Epithelial cell of proximal tubule (primary cell): ENCODE data around the gene CPA5. TPM values are rescaled to one million over a fixed set of nuclear protein-coding genes. Genes with fewer than 3 reads are reported as not detected.
A peak's percentile ranks its signal among the peaks of the same experiment; 100 is the strongest.

Source experiments
- DNase-seq: peaks from one replicate; pipeline ENCODE4 v3.0.0-alpha.2; 2011; ENCODE audit warnings: low read depth
- H3K4me3 ChIP-seq: 2 replicates; pipeline ENCODE4 v1.5.1; 2011; ENCODE audit warnings: low read depth, mild to moderate bottlenecking, low read length
- CTCF ChIP-seq: conservative IDR thresholded peaks from 2 replicates; pipeline ENCODE4 v1.5.1; 2012; ENCODE audit warnings: low read depth, mild to moderate bottlenecking, low read length
- total RNA-seq: library from RNA; depleted of rRNA; stranded (reverse); fragments of >200 nt; gene quantifications from 2 replicates; pipeline ENCODE4 v1.2.3, GENCODE V29; 2015

Gene CPA5
- total RNA-seq, 1 donor from 2014 or later = 0.12 TPM

GRCh38 chr7:130351791-130352090 lies 7.1 kb downstream of the CPA5 start:
- TF ChIP-seq CTCF = no peak
- H3K4me3 ChIP-seq = no peak overlapping the region
- DNase-seq = no peak

GRCh38 chr7:130352194-130353074 lies 7.8 kb downstream of the CPA5 start:
- DNase-seq = no peak
- H3K4me3 ChIP-seq = no peak overlapping the region
- TF ChIP-seq CTCF = no peak

GRCh38 chr7:130353196-130353595 lies 8.6 kb downstream of the CPA5 start:
- DNase-seq = no peak
- no peak overlapping the region for H3K4me3 ChIP-seq
- peak; percentile 5 for TF ChIP-seq CTCF

GRCh38 chr7:130356121-130356875 lies 11.7 kb downstream of the CPA5 start:
- no peak for TF ChIP-seq CTCF
- peak; percentile 98 for DNase-seq
- no peak overlapping the region for H3K4me3 ChIP-seq

- no peak for TF ChIP-seq CTCF
- H3K4me3 ChIP-seq = no peak overlapping the region
- DNase-seq = peak; percentile 91
Measured at GRCh38 chr7:130356876-130357611, 12.4 kb downstream of the CPA5 start.

GRCh38 chr7:130358471-130358870 lies 13.9 kb downstream of the CPA5 start:
- H3K4me3 ChIP-seq = no peak overlapping the region
- no peak for DNase-seq
- no peak for TF ChIP-seq CTCF
